CD4-positive, alpha-beta T cell (primary cell): ENCODE measurements around the gene GRID2. TPM values are rescaled to one million over a fixed set of nuclear protein-coding genes. Genes with fewer than 3 reads are reported as not detected.

Experiments
- ATAC-seq: fragments of 200-7000 bp; cut with Tn5 transposase; one replicate; pipeline ENCODE4 v1.10.0; 2022; ENCODE audit warnings: mild to moderate bottlenecking; ENCODE audit not compliant: poor library complexity
- CTCF ChIA-PET: fragments of 350-600 bp; sonication (Branson Sonifier 250); formaldehyde crosslinking; loops from one replicate; lab custom pipeline; 2021; ENCODE audit warnings: antibody characterized with exemption, inconsistent platforms; lab: Charles Lee
- POLR2A ChIA-PET: fragments of 350-600 bp; sonication (Branson Sonifier 250); formaldehyde crosslinking; loops from one replicate; lab custom pipeline; 2021; ENCODE audit warnings: antibody characterized with exemption, inconsistent platforms; lab: Charles Lee
- DNase-seq, 14 experiments: peaks; one replicate each; pipeline ENCODE4 v3.0.0-alpha.2; 2013 to 2020; ENCODE audit warnings: mixed read lengths in 2 of 14
- H3K27ac ChIP-seq, 2 donors: one replicate each; pipeline versions ENCODE4 v1.5.1 to v1.7.0; 2013; ENCODE audit warnings: low read length in 2 of 2, low read depth in 1 of 2, mild to moderate bottlenecking in 1 of 2
- H3K27me3 ChIP-seq, 2 experiments: 1 replicate in 1 of 2; 2 replicates in 1 of 2; pipeline versions ENCODE4 v1.6.1 to v1.7.0; 2013; ENCODE audit warnings: low read length in 2 of 2, control low read depth in 1 of 2, mild to moderate bottlenecking in 1 of 2, moderate library complexity in 1 of 2; ENCODE audit not compliant: insufficient read depth in 2 of 2, control insufficient read depth in 1 of 2
- H3K36me3 ChIP-seq: one replicate; pipeline ENCODE4 v1.6.1; 2013; ENCODE audit warnings: low read length, control low read depth; ENCODE audit not compliant: insufficient read depth
- H3K4me1 ChIP-seq: one replicate; pipeline ENCODE4 v1.6.1; 2013; ENCODE audit warnings: low read length, control low read depth; ENCODE audit not compliant: insufficient read depth
- H3K4me3 ChIP-seq: one replicate; pipeline ENCODE4 v1.5.1; 2013; ENCODE audit warnings: mild to moderate bottlenecking, low read length, moderate library complexity
- H3K9me3 ChIP-seq, 2 experiments: 1 replicate in 1 of 2; 2 replicates in 1 of 2; pipeline versions ENCODE4 v1.6.1 to v1.7.0; 2013; ENCODE audit warnings: low read length in 2 of 2, mild to moderate bottlenecking in 2 of 2, control low read depth in 1 of 2, moderate library complexity in 1 of 2; ENCODE audit not compliant: control insufficient read depth in 1 of 2, insufficient read depth in 1 of 2
- H3K27ac Mint-ChIP-seq: one replicate; pipeline ENCODE4 v1.8.0; 2020; ENCODE audit warnings: mixed read lengths
- H3K27me3 Mint-ChIP-seq: one replicate; pipeline ENCODE4 v1.8.0; 2021; ENCODE audit warnings: mixed read lengths
- H3K36me3 Mint-ChIP-seq: one replicate; pipeline ENCODE4 v1.8.0; 2021; ENCODE audit warnings: low read depth, mixed read lengths
- H3K4me1 Mint-ChIP-seq: one replicate; pipeline ENCODE4 v1.8.0; 2021; ENCODE audit warnings: low read depth, mixed read lengths
- H3K4me3 Mint-ChIP-seq: one replicate; pipeline ENCODE4 v1.8.0; 2020; ENCODE audit warnings: mild to moderate bottlenecking, mixed read lengths
- H3K9me3 Mint-ChIP-seq: one replicate; pipeline ENCODE4 v1.8.0; 2020; ENCODE audit warnings: mixed read lengths
- CTCF ChIP-seq: fragments of 200-600 bp; IDR thresholded peaks from one replicate; pipeline ENCODE4 v1.8.0; 2022; ENCODE audit warnings: antibody characterized with exemption, mild to moderate bottlenecking
- intact Hi-C, 2 experiments: fragments of 100-400 bp; cut with DNase I in 1 of 2; cut with micrococcal nuclease in 1 of 2; formaldehyde crosslinking; loops; one replicate each; pipeline versions ENCODE4 v1.15.1 to v1.9.0; 2023 to 2025; cut with DNase I, micrococcal nuclease
- total RNA-seq, 174 experiments: library from RNA in 2 of 174; stranded (reverse) in 2 of 174; gene quantifications; one replicate each; pipeline ENCODE4 v1.2.3 and lab custom pipeline; 2021 to 2026

The GRID2 gene
- total RNA-seq, 2 experiments from 2014 or later = not detected

- DNase-seq = no peak
- Mint-ChIP-seq H3K9me3 (peaks cover 3% of the 10 kb centered on the region), H3K27me3 (no peaks in the 10 kb centered on the region), H3K4me1 (no peaks in the 10 kb centered on the region), H3K27ac (no peak overlapping the region), H3K4me3 (no peak overlapping the region), H3K36me3 (no peaks in the 10 kb centered on the region)
- Histone ChIP-seq H3K4me3 (no peak overlapping the region), H3K36me3 (no peaks in the 10 kb centered on the region), H3K27me3 (no peaks in the 10 kb centered on the region), H3K27ac (no peak overlapping the region), H3K4me1 (no peaks in the 10 kb centered on the region), H3K9me3 (peaks cover 0 to 8% of the 10 kb centered on the region in 2 experiments)
- TF ChIP-seq CTCF = no peak
- intact Hi-C loops = no loop called here
- ATAC-seq = no peak
- ChIA-PET CTCF (no interaction called here), POLR2A (no interaction called here)
These were observed 581.9 kb downstream of the GRID2 start for GRCh38 chr4:92885632-92886031.

DNA sequence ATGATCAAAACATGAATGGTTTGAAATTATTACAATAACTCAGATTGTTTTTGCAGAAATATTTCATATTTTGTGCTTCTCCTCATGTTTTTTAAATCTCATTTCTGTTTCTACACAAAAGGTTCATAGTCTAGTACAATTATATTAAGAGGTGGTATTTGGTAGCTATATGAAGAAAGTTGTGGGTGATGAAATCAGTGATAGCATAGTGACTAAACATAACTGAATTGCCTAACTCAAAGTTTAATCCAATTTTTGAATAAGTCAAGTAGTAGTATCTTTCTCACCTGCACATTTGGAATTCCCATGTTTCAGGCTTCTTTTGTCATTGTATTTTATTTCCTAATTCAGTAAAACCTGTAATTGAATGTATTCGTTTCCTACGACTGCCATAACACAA is 648.7 kb downstream of the GRID2 start:
- intact Hi-C loops = no loop called here
- Mint-ChIP-seq H3K27ac (no peak overlapping the region), H3K36me3 (no peaks in the 10 kb centered on the region), H3K4me1 (no peaks in the 10 kb centered on the region), H3K4me3 (no peak overlapping the region), H3K9me3 (peaks cover 9% of the 10 kb centered on the region), H3K27me3 (no peaks in the 10 kb centered on the region)
- H3K4me1 ChIP-seq = no peaks in the 10 kb centered on the region
- ATAC-seq = no peak
- ChIA-PET CTCF (no interaction called here), POLR2A (no interaction called here)
- H3K9me3 ChIP-seq = no peaks in the 10 kb centered on the region
- H3K4me3 ChIP-seq = no peak overlapping the region
- no peaks in the 10 kb centered on the region for H3K36me3 ChIP-seq
- H3K27ac ChIP-seq = no peak overlapping the region
- no peak for TF ChIP-seq CTCF
- no peak for DNase-seq
- H3K27me3 ChIP-seq = no peaks in the 10 kb centered on the region

- TF ChIP-seq CTCF = no peak
- POLR2A ChIA-PET = no interaction called here
These were observed 649.1 kb downstream of the GRID2 start for GRCh38 chr4:92952897-92953296.

More at GRCh38 chr4:92952897-92953296, 649.1 kb downstream of the GRID2 start:
- no peaks in the 10 kb centered on the region for H3K36me3 ChIP-seq
- intact Hi-C loops = no loop called here
- no peaks in the 10 kb centered on the region for H3K9me3 ChIP-seq
- CTCF ChIA-PET = no interaction called here
- H3K27me3 Mint-ChIP-seq = no peaks in the 10 kb centered on the region
- no peak overlapping the region for H3K27ac ChIP-seq
- no peaks in the 10 kb centered on the region for H3K36me3 Mint-ChIP-seq
- H3K9me3 Mint-ChIP-seq = peaks cover 9% of the 10 kb centered on the region
- no peak for DNase-seq
- H3K4me1 ChIP-seq = no peaks in the 10 kb centered on the region
- no peak for ATAC-seq
- no peaks in the 10 kb centered on the region for H3K4me1 Mint-ChIP-seq
- no peak overlapping the region for H3K4me3 Mint-ChIP-seq
- H3K4me3 ChIP-seq = no peak overlapping the region
- no peak overlapping the region for H3K27ac Mint-ChIP-seq
- H3K27me3 ChIP-seq = no peaks in the 10 kb centered on the region
